Hepatocyte (in vitro differentiated cells): ENCODE results near the gene KCNS3.

Source experiments
- CTCF ChIP-seq: fragments of 200-600 bp; sonication (generic); IDR thresholded peaks from 2 replicates; pipeline ENCODE4 v1.5.1; 2016; ENCODE audit warnings: antibody characterized with exemption, mild to moderate bottlenecking; ENCODE audit not compliant: poor library complexity
- EZH2 ChIP-seq: fragments of 200-600 bp; sonication (generic); IDR thresholded peaks from 2 replicates; pipeline ENCODE4 v1.6.1; 2016; ENCODE audit warnings: antibody characterized with exemption, mild to moderate bottlenecking, borderline replicate concordance

GRCh38 chr2:17876590-17876989 is 1.9 kb upstream of the KCNS3 start:
- TF ChIP-seq CTCF (no peak), EZH2 (no peak)
